GM19468 (cell line): ENCODE results near the gene CUL9.

ENCODE experiments used
- ATAC-seq: cut with Tn5 transposase; IDR thresholded peaks from one replicate; pipeline ENCODE4 v1.9.1; 2021; ENCODE audit warnings: mild to moderate bottlenecking, moderate library complexity, moderate number of reproducible peaks; ENCODE audit not compliant: unreplicated experiment; ENCODE audit errors: extremely low read depth

Gene CUL9

GRCh38 chr6:43248791-43249190 is 66.8 kb downstream of the CUL9 start:
- no peak for ATAC-seq

- ATAC-seq = no peak
Measured at GRCh38 chr6:43250992-43251373, 69.0 kb downstream of the CUL9 start.

GRCh38 chr6:43253401-43253800 is 71.4 kb downstream of the CUL9 start:
- ATAC-seq = no peak

GRCh38 chr6:43254138-43254817 is 72.3 kb downstream of the CUL9 start:
- no peak for ATAC-seq

- ATAC-seq = no peak
Measured at GRCh38 chr6:43254846-43255245, 72.8 kb downstream of the CUL9 start.

- no peak for ATAC-seq
Measured at GRCh38 chr6:43255408-43256054, 73.5 kb downstream of the CUL9 start.

- ATAC-seq = no peak
Measured at GRCh38 chr6:43256670-43257366, 74.8 kb downstream of the CUL9 start.

- ATAC-seq = no peak
Measured at GRCh38 chr6:43257367-43258145, 75.6 kb downstream of the CUL9 start.

GRCh38 chr6:43258180-43258579 is 76.2 kb downstream of the CUL9 start:
- ATAC-seq = no peak

- ATAC-seq = no peak
Measured at GRCh38 chr6:43258807-43259686, 77.1 kb downstream of the CUL9 start.

- ATAC-seq = no peak
Measured at GRCh38 chr6:43260791-43261190, 78.8 kb downstream of the CUL9 start.

- no peak for ATAC-seq
Measured at GRCh38 chr6:43261198-43261597, 79.2 kb downstream of the CUL9 start.

- no peak for ATAC-seq
Measured at GRCh38 chr6:43262000-43262779, 80.2 kb downstream of the CUL9 start.

GRCh38 chr6:43262780-43263313 is 80.9 kb downstream of the CUL9 start:
- ATAC-seq = no peak

GRCh38 chr6:43263314-43264178 is 81.5 kb downstream of the CUL9 start:
- no peak for ATAC-seq

GRCh38 chr6:43264599-43265145 is 82.7 kb downstream of the CUL9 start:
- ATAC-seq = no peak

GRCh38 chr6:43265564-43265963 is 83.6 kb downstream of the CUL9 start:
- ATAC-seq = no peak
